GM23338 (cell line): ENCODE results near the gene CNP. TPM values are rescaled to one million over a fixed set of nuclear protein-coding genes. Genes with fewer than 3 reads are reported as not detected.

Experiments
- ATAC-seq: fragments of 200-7000 bp; cut with Tn5 transposase; 3 replicates; pipeline ENCODE4 v1.9.1; 2020
- DNase-seq: peaks from one replicate; pipeline ENCODE4 v3.0.0-alpha.2; 2015; ENCODE audit warnings: low spot score
- H2AFZ ChIP-seq: fragments of 200-600 bp; sonication (generic); 2 replicates; pipeline ENCODE4 v1.8.0; 2016; ENCODE audit warnings: antibody characterized with exemption, mild to moderate bottlenecking, moderate library complexity
- H3F3A ChIP-seq: fragments of 200-600 bp; sonication (generic); replicated peaks from 2 replicates; pipeline ENCODE4 v1.8.0; 2017; ENCODE audit warnings: antibody characterized with exemption, mixed run types, low read depth
- H3K27ac ChIP-seq: fragments of 200-600 bp; sonication (generic); 2 replicates; pipeline ENCODE4 v1.6.1; 2016; ENCODE audit warnings: low read depth
- H3K27me3 ChIP-seq: fragments of 200-600 bp; sonication (generic); 2 replicates; pipeline ENCODE4 v1.8.0; 2016; ENCODE audit warnings: mild to moderate bottlenecking, mixed run types, moderate library complexity; ENCODE audit not compliant: insufficient read depth
- H3K36me3 ChIP-seq: fragments of 200-600 bp; sonication (generic); 2 replicates; pipeline ENCODE4 v1.8.0; 2016; ENCODE audit warnings: mild to moderate bottlenecking; ENCODE audit not compliant: insufficient read depth
- H3K4me1 ChIP-seq: fragments of 200-600 bp; sonication (generic); 2 replicates; pipeline ENCODE4 v1.8.0; 2016; ENCODE audit warnings: mild to moderate bottlenecking, moderate library complexity; ENCODE audit not compliant: insufficient read depth
- H3K4me2 ChIP-seq: fragments of 200-600 bp; sonication (generic); 2 replicates; pipeline ENCODE4 v1.7.1; 2017; ENCODE audit warnings: mixed run types
- H3K4me3 ChIP-seq: fragments of 200-600 bp; sonication (generic); 2 replicates; pipeline ENCODE4 v1.6.1; 2016; ENCODE audit warnings: mixed run types
- H3K79me2 ChIP-seq: fragments of 200-600 bp; sonication (generic); replicated peaks from 2 replicates; pipeline ENCODE4 v1.8.0; 2017; ENCODE audit warnings: mild to moderate bottlenecking; ENCODE audit not compliant: insufficient read depth
- H3K9me2 ChIP-seq: fragments of 200-600 bp; sonication (generic); 2 replicates; pipeline ENCODE4 v1.8.0; 2017; ENCODE audit not compliant: insufficient read depth
- H4K20me1 ChIP-seq: fragments of 200-600 bp; sonication (generic); replicated peaks from 2 replicates; pipeline ENCODE4 v1.8.0; 2017; ENCODE audit warnings: mild to moderate bottlenecking; ENCODE audit not compliant: insufficient read depth
- H3K27ac Mint-ChIP-seq: 2 replicates; pipeline ENCODE4 v1.8.0; 2020; ENCODE audit warnings: inconsistent platforms, mild to moderate bottlenecking, moderate library complexity, mixed read lengths
- H3K27me3 Mint-ChIP-seq: 3 replicates; pipeline ENCODE4 v1.8.0; 2022; ENCODE audit warnings: low read depth, mild to moderate bottlenecking, moderate library complexity, mixed read lengths, inconsistent platforms; ENCODE audit not compliant: insufficient read depth, poor library complexity
- H3K36me3 Mint-ChIP-seq: 3 replicates; pipeline ENCODE4 v1.8.0; 2021; ENCODE audit warnings: low read depth, mild to moderate bottlenecking, inconsistent platforms, moderate library complexity, mixed read lengths
- H3K4me1 Mint-ChIP-seq: 3 replicates; pipeline ENCODE4 v1.8.0; 2020; ENCODE audit warnings: mild to moderate bottlenecking, inconsistent platforms, mixed read lengths
- H3K4me3 Mint-ChIP-seq: 3 replicates; pipeline ENCODE4 v1.8.0; 2021; ENCODE audit warnings: moderate library complexity, mild to moderate bottlenecking, inconsistent platforms, mixed read lengths
- H3K9me3 Mint-ChIP-seq: 3 replicates; pipeline ENCODE4 v1.8.0; 2020; ENCODE audit warnings: moderate library complexity, mild to moderate bottlenecking, inconsistent platforms, mixed read lengths
- CREB1 ChIP-seq: fragments of 250-450 bp; sonication (Bioruptor Pico); IDR thresholded peaks from 2 replicates; pipeline ENCODE4 v1.5.0; 2020; ENCODE audit warnings: low read depth, mild to moderate bottlenecking, moderate library complexity
- EZH2 ChIP-seq: fragments of 200-600 bp; sonication (generic); IDR thresholded peaks from one replicate; pipeline ENCODE4 v1.8.0; 2017; ENCODE audit warnings: antibody characterized with exemption, mild to moderate bottlenecking, low read depth; ENCODE audit not compliant: unreplicated experiment
- EZH2phosphoT487 ChIP-seq: fragments of 200-600 bp; sonication (generic); IDR thresholded peaks from one replicate; pipeline ENCODE4 v1.8.1; 2018; ENCODE audit warnings: antibody characterized with exemption; ENCODE audit not compliant: unreplicated experiment
- JUNB ChIP-seq: IDR thresholded peaks from one replicate; pipeline ENCODE4 v1.6.1; 2016; ENCODE audit warnings: antibody characterized with exemption; ENCODE audit not compliant: unreplicated experiment
- NANOG ChIP-seq: IDR thresholded peaks from 2 replicates; pipeline ENCODE4 v1.6.1; 2016; ENCODE audit warnings: antibody characterized with exemption, borderline replicate concordance
- STAT1 ChIP-seq: IDR thresholded peaks from one replicate; pipeline ENCODE4 v1.6.1; 2016; ENCODE audit warnings: antibody characterized with exemption; ENCODE audit not compliant: unreplicated experiment
- ZNF114 ChIP-seq: fragments of 250-450 bp; sonication (Bioruptor Pico); IDR thresholded peaks from 2 replicates; pipeline ENCODE4 v1.5.0; 2020; ENCODE audit warnings: mild to moderate bottlenecking, moderate library complexity
- ZNF331 ChIP-seq: fragments of 250-450 bp; sonication (Bioruptor Pico); IDR thresholded peaks from 2 replicates; pipeline ENCODE4 v1.5.0; 2020; ENCODE audit warnings: low read depth, mild to moderate bottlenecking, moderate library complexity
- polyA plus RNA-seq: library from polyadenylated mRNA; unstranded; fragments of >200 nt; fragmentation: Nextera tagmentation; extraction: Ambion mirVana; gene quantifications from 2 replicates; pipeline ENCODE4 v1.2.1, GENCODE V29; 2016
- total RNA-seq: library from RNA; depleted of rRNA; stranded (reverse); fragments of >200 nt; shearing (Covaris generic); gene quantifications from 2 replicates; pipeline ENCODE4 v1.2.3, GENCODE V29; 2014
- TF ChIP-seq, protein P1 (sequence below), 2 experiments: fragments of 200-600 bp in 1 of 2; sonication (generic) in 1 of 2; conservative IDR thresholded peaks; 2 replicates each; pipeline versions ENCODE4 v1.5.1 to v1.6.1; 2016 to 2017; ENCODE audit warnings: antibody characterized with exemption in 2 of 2, low read depth in 2 of 2, mild to moderate bottlenecking in 2 of 2, moderate library complexity in 1 of 2
- TF ChIP-seq, protein P2 (sequence below): IDR thresholded peaks from one replicate; pipeline ENCODE4 v1.6.1; 2018; ENCODE audit warnings: antibody characterized with exemption; ENCODE audit not compliant: unreplicated experiment
- TF ChIP-seq, protein P3 (sequence below): fragments of 250-450 bp; sonication (Bioruptor Pico); IDR thresholded peaks from 2 replicates; pipeline ENCODE4 v1.5.0; 2020; ENCODE audit warnings: mild to moderate bottlenecking, moderate library complexity
- TF ChIP-seq, protein P4 (sequence below): IDR thresholded peaks from 2 replicates; pipeline ENCODE4 v1.6.1; 2016; ENCODE audit warnings: antibody characterized with exemption

CNP gene
- total and polyA plus RNA-seq, 2 experiments from 2014 or later: 30.8 to 47.8 TPM

DNA sequence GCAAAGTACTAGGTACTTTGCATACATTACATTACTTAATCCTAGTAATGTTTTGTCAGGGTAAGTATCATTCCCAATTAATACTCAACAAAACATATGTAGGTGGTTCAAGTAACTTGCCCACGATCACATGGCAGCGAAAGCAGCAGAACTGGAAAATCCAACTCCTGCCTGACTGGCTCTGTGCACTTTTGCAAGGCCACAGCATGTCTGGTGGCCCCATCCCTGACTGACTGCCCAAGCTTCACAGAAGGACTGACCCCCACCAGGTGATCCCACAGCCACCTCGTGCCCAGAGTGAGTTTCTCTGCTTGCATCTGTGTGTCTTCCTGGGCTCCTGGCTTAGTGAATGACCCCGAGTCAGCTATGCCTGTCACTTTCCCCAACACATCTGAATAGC lies 11.4 kb downstream of the CNP start (continued):
- no peak for TF ChIP-seq EZH2

DNA sequence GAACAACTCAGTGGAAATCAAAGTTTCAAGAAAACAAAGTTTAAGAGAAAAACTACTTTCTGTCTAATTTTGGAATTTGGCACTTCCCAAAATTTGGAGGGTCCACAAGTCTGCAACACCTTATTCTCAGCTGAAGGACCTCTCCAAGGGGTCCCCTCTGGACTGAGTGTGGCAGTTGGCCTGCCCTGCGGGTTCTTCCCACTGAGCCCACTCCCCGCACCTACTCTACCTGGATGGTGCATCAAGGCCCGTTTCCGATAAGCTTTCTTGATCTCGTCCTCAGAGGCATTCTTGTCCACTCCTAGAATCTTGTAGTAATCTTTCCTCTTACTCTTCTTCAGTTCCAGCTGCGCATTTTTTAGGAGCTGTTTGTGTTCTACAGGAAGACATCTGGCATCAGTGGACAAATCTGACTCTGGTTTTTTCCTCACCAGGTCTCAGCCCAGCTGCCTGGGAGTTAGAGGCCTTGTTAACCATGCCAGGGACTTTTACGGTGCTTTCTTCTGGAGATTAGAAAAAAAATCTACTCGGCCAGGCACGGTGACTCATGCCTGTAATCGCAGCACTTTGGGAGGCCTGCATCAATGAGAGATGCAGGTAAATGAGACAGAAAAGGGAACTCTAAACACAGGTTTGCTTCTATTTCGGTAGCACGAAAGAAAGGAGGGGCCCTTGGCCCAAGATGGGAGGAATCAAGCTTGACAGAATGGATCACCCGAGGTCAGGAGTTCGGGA lies 15.6 kb downstream of the CNP start:
- peaks cover 90% of the 10 kb centered on the region for H3K36me3 Mint-ChIP-seq
- no peak overlapping the region for H3K27ac ChIP-seq
- H3K36me3 ChIP-seq: peaks cover 72% of the 10 kb centered on the region
- no peak for DNase-seq
- H3K4me1 Mint-ChIP-seq: no peaks in the 10 kb centered on the region
- H3K27me3 ChIP-seq: no peaks in the 10 kb centered on the region
- no peak overlapping the region for H3K27ac Mint-ChIP-seq
- peaks cover 24% of the 10 kb centered on the region for H4K20me1 ChIP-seq
- H3K4me3 ChIP-seq: no peak overlapping the region
- H3K27me3 Mint-ChIP-seq: peaks cover 9% of the 10 kb centered on the region
- no peak for ATAC-seq
- H3F3A ChIP-seq: peaks cover 27% of the 10 kb centered on the region
- no peaks in the 10 kb centered on the region for H3K4me1 ChIP-seq
- no peak overlapping the region; the same call in 2 of the 3 replicates for H3K4me3 Mint-ChIP-seq
- no peaks in the 10 kb centered on the region for H3K9me3 Mint-ChIP-seq
- H2AFZ ChIP-seq: no peak overlapping the region
- no peak overlapping the region for H3K4me2 ChIP-seq
- no peaks in the 10 kb centered on the region for H3K79me2 ChIP-seq
- no peaks in the 10 kb centered on the region for H3K9me2 ChIP-seq
- TF ChIP-seq, protein P1, sequence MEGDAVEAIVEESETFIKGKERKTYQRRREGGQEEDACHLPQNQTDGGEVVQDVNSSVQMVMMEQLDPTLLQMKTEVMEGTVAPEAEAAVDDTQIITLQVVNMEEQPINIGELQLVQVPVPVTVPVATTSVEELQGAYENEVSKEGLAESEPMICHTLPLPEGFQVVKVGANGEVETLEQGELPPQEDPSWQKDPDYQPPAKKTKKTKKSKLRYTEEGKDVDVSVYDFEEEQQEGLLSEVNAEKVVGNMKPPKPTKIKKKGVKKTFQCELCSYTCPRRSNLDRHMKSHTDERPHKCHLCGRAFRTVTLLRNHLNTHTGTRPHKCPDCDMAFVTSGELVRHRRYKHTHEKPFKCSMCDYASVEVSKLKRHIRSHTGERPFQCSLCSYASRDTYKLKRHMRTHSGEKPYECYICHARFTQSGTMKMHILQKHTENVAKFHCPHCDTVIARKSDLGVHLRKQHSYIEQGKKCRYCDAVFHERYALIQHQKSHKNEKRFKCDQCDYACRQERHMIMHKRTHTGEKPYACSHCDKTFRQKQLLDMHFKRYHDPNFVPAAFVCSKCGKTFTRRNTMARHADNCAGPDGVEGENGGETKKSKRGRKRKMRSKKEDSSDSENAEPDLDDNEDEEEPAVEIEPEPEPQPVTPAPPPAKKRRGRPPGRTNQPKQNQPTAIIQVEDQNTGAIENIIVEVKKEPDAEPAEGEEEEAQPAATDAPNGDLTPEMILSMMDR (conservative IDR thresholded peaks at IDR 0.05; ENCODE audit: low read depth in 2 of 2): no peak
- TF ChIP-seq JUNB (no peak), EZH2 (no peak), CREB1 (CRISPR knock-in tag) (no peak), NANOG (no peak), EZH2phosphoT487 (no peak), STAT1 (no peak), ZNF114 (CRISPR knock-in tag) (no peak), ZNF331 (no peak)
- TF ChIP-seq, protein P2, sequence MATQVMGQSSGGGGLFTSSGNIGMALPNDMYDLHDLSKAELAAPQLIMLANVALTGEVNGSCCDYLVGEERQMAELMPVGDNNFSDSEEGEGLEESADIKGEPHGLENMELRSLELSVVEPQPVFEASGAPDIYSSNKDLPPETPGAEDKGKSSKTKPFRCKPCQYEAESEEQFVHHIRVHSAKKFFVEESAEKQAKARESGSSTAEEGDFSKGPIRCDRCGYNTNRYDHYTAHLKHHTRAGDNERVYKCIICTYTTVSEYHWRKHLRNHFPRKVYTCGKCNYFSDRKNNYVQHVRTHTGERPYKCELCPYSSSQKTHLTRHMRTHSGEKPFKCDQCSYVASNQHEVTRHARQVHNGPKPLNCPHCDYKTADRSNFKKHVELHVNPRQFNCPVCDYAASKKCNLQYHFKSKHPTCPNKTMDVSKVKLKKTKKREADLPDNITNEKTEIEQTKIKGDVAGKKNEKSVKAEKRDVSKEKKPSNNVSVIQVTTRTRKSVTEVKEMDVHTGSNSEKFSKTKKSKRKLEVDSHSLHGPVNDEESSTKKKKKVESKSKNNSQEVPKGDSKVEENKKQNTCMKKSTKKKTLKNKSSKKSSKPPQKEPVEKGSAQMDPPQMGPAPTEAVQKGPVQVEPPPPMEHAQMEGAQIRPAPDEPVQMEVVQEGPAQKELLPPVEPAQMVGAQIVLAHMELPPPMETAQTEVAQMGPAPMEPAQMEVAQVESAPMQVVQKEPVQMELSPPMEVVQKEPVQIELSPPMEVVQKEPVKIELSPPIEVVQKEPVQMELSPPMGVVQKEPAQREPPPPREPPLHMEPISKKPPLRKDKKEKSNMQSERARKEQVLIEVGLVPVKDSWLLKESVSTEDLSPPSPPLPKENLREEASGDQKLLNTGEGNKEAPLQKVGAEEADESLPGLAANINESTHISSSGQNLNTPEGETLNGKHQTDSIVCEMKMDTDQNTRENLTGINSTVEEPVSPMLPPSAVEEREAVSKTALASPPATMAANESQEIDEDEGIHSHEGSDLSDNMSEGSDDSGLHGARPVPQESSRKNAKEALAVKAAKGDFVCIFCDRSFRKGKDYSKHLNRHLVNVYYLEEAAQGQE: no peak
- TF ChIP-seq, protein P3, sequence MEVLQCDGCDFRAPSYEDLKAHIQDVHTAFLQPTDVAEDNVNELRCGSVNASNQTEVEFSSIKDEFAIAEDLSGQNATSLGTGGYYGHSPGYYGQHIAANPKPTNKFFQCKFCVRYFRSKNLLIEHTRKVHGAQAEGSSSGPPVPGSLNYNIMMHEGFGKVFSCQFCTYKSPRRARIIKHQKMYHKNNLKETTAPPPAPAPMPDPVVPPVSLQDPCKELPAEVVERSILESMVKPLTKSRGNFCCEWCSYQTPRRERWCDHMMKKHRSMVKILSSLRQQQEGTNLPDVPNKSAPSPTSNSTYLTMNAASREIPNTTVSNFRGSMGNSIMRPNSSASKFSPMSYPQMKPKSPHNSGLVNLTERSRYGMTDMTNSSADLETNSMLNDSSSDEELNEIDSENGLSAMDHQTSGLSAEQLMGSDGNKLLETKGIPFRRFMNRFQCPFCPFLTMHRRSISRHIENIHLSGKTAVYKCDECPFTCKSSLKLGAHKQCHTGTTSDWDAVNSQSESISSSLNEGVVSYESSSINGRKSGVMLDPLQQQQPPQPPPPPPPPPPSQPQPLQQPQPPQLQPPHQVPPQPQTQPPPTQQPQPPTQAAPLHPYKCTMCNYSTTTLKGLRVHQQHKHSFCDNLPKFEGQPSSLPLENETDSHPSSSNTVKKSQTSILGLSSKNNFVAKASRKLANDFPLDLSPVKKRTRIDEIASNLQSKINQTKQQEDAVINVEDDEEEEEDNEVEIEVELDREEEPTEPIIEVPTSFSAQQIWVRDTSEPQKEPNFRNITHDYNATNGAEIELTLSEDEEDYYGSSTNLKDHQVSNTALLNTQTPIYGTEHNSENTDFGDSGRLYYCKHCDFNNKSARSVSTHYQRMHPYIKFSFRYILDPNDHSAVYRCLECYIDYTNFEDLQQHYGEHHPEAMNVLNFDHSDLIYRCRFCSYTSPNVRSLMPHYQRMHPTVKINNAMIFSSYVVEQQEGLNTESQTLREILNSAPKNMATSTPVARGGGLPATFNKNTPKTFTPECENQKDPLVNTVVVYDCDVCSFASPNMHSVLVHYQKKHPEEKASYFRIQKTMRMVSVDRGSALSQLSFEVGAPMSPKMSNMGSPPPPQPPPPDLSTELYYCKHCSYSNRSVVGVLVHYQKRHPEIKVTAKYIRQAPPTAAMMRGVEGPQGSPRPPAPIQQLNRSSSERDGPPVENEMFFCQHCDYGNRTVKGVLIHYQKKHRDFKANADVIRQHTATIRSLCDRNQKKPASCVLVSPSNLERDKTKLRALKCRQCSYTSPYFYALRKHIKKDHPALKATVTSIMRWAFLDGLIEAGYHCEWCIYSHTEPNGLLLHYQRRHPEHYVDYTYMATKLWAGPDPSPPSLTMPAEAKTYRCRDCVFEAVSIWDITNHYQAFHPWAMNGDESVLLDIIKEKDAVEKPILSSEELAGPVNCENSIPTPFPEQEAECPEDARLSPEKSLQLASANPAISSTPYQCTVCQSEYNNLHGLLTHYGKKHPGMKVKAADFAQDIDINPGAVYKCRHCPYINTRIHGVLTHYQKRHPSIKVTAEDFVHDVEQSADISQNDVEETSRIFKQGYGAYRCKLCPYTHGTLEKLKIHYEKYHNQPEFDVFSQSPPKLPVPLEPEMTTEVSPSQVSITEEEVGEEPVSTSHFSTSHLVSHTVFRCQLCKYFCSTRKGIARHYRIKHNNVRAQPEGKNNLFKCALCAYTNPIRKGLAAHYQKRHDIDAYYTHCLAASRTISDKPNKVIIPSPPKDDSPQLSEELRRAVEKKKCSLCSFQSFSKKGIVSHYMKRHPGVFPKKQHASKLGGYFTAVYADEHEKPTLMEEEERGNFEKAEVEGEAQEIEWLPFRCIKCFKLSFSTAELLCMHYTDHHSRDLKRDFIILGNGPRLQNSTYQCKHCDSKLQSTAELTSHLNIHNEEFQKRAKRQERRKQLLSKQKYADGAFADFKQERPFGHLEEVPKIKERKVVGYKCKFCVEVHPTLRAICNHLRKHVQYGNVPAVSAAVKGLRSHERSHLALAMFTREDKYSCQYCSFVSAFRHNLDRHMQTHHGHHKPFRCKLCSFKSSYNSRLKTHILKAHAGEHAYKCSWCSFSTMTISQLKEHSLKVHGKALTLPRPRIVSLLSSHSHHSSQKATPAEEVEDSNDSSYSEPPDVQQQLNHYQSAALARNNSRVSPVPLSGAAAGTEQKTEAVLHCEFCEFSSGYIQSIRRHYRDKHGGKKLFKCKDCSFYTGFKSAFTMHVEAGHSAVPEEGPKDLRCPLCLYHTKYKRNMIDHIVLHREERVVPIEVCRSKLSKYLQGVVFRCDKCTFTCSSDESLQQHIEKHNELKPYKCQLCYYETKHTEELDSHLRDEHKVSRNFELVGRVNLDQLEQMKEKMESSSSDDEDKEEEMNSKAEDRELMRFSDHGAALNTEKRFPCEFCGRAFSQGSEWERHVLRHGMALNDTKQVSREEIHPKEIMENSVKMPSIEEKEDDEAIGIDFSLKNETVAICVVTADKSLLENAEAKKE: no peak
- TF ChIP-seq, protein P4, sequence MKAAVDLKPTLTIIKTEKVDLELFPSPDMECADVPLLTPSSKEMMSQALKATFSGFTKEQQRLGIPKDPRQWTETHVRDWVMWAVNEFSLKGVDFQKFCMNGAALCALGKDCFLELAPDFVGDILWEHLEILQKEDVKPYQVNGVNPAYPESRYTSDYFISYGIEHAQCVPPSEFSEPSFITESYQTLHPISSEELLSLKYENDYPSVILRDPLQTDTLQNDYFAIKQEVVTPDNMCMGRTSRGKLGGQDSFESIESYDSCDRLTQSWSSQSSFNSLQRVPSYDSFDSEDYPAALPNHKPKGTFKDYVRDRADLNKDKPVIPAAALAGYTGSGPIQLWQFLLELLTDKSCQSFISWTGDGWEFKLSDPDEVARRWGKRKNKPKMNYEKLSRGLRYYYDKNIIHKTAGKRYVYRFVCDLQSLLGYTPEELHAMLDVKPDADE: no peak
